SK-N-SH (cell line): ENCODE measurements around the gene PELI3. TPM values are rescaled to one million over a fixed set of nuclear protein-coding genes. Genes with fewer than 3 reads are reported as not detected.

Experiments used
- CTCF ChIA-PET: fragments of 300-600, 350-600 bp; formaldehyde crosslinking; extraction: SDS; loops from one replicate; lab custom pipeline; 2021; lab: Yijun Ruan, JAX
- POLR2A ChIA-PET: fragments of 350-600 bp; sonication (Branson Sonifier 250); formaldehyde crosslinking; extraction: SDS; loops from one replicate; lab custom pipeline; 2020; ENCODE audit warnings: antibody characterized with exemption, inconsistent platforms; lab: Yijun Ruan, JAX
- DNase-seq: peaks from one replicate; pipeline ENCODE4 v3.0.0; 2012
- H2AFZ ChIP-seq: fragments of 200-600 bp; sonication (generic); 2 replicates; pipeline ENCODE4 v1.8.1; 2016; ENCODE audit warnings: antibody characterized with exemption, mild to moderate bottlenecking, low read depth
- H3F3A ChIP-seq: fragments of 200-600 bp; sonication (generic); replicated peaks from 2 replicates; pipeline ENCODE3; 2016; ENCODE audit warnings: antibody characterized with exemption, mild to moderate bottlenecking; ENCODE audit not compliant: insufficient read depth
- H3K27ac ChIP-seq, 2 experiments: fragments of 200-500 bp in 1 of 2; fragments of 200-600 bp in 1 of 2; sonication (Bioruptor generic) in 1 of 2; sonication (generic), shearing (Covaris generic) in 1 of 2; 2 replicates each; pipeline versions ENCODE4 v1.5.1 to v1.6.1; 2014 to 2016; ENCODE audit warnings: low read depth in 2 of 2, inconsistent platforms in 1 of 2, low read length in 1 of 2, mild to moderate bottlenecking in 1 of 2, mixed read lengths in 1 of 2
- H3K27me3 ChIP-seq: fragments of 200-600 bp; sonication (generic), shearing (Covaris generic); 2 replicates; pipeline ENCODE4 v1.6.1; 2016; ENCODE audit warnings: mixed run types; ENCODE audit not compliant: insufficient read depth
- H3K36me3 ChIP-seq, 2 experiments: fragments of 200-500 bp in 1 of 2; fragments of 200-600 bp in 1 of 2; sonication (Bioruptor generic) in 1 of 2; sonication (generic) in 1 of 2; replicated peaks in 1 of 2; 2 replicates each; pipeline versions ENCODE3 to v1.5.1; 2014 to 2016; ENCODE audit warnings: low read length in 1 of 2, mild to moderate bottlenecking in 1 of 2; ENCODE audit not compliant: insufficient read depth in 2 of 2, control insufficient read depth in 1 of 2
- H3K4me1 ChIP-seq, 2 experiments: fragments of 200-500 bp in 1 of 2; fragments of 200-600 bp in 1 of 2; sonication (Bioruptor generic) in 1 of 2; sonication (generic), shearing (Covaris generic) in 1 of 2; 2 replicates each; pipeline versions ENCODE4 v1.5.1 to v1.6.1; 2014 to 2016; ENCODE audit warnings: low read depth in 1 of 2, low read length in 1 of 2, mixed run types in 1 of 2; ENCODE audit not compliant: insufficient read depth in 2 of 2, control insufficient read depth in 1 of 2
- H3K4me2 ChIP-seq: fragments of 200-600 bp; sonication (generic), shearing (Covaris generic); 2 replicates; pipeline ENCODE4 v1.6.1; 2017; ENCODE audit warnings: mixed run types
- H3K4me3 ChIP-seq, 2 experiments: fragments of 200-500 bp in 1 of 2; fragments of 200-600 bp in 1 of 2; sonication (Bioruptor generic) in 1 of 2; sonication (generic), shearing (Covaris generic) in 1 of 2; 2 replicates each; pipeline versions ENCODE4 v1.5.1 to v1.8.1; 2014 to 2016; ENCODE audit warnings: low read depth in 2 of 2, inconsistent platforms in 1 of 2, low read length in 1 of 2, mild to moderate bottlenecking in 1 of 2, mixed read lengths in 1 of 2, moderate library complexity in 1 of 2
- H3K79me2 ChIP-seq: fragments of 200-600 bp; sonication (generic); 2 replicates; pipeline ENCODE4 v1.8.1; 2017; ENCODE audit warnings: mild to moderate bottlenecking; ENCODE audit not compliant: insufficient read depth
- H3K9ac ChIP-seq: fragments of 200-600 bp; sonication (generic); 2 replicates; pipeline ENCODE4 v1.6.1; 2017; ENCODE audit warnings: mixed run types
- H3K9me2 ChIP-seq: fragments of 200-600 bp; sonication (generic); 2 replicates; pipeline ENCODE4 v1.6.1; 2017; ENCODE audit warnings: mixed run types
- H3K9me3 ChIP-seq: fragments of 200-600 bp; sonication (generic); 2 replicates; pipeline ENCODE4 v1.6.1; 2017; ENCODE audit warnings: mixed run types, mild to moderate bottlenecking, moderate library complexity
- H4K20me1 ChIP-seq: fragments of 200-600 bp; sonication (generic); 2 replicates; pipeline ENCODE4 v1.6.1; 2017; ENCODE audit warnings: mild to moderate bottlenecking, mixed run types; ENCODE audit not compliant: insufficient read depth
- ELF1 ChIP-seq: IDR thresholded peaks from 2 replicates; pipeline ENCODE4 v1.4.0; 2012
- EP300 ChIP-seq, 2 experiments: IDR thresholded peaks; 2 replicates each; pipeline versions ENCODE4 v1.4.0 to v1.6.1; 2012; ENCODE audit warnings: borderline replicate concordance in 1 of 2, low read depth in 1 of 2, low read length in 1 of 2
- GABPA ChIP-seq: IDR thresholded peaks from 2 replicates; pipeline ENCODE4 v1.4.0; 2012; ENCODE audit warnings: low read depth, mild to moderate bottlenecking
- JUND ChIP-seq: IDR thresholded peaks from 2 replicates; pipeline ENCODE4 v1.4.0; 2012
- MXI1 ChIP-seq: IDR thresholded peaks from 2 replicates; pipeline ENCODE4 v1.6.1; 2012; ENCODE audit warnings: mild to moderate bottlenecking, low read depth, low read length, improper control_type of control experiment
- RCOR1 ChIP-seq: fragments of 150-350 bp; IDR thresholded peaks from 2 replicates; pipeline ENCODE4 v1.6.1; 2017; ENCODE audit warnings: antibody characterized with exemption, low read length
- RFX5 ChIP-seq: IDR thresholded peaks from 2 replicates; pipeline ENCODE4 v1.6.1; 2012; ENCODE audit warnings: mild to moderate bottlenecking, improper control_type of control experiment, low read length
- YY1 ChIP-seq: IDR thresholded peaks from 2 replicates; pipeline ENCODE4 v1.4.0; 2012; ENCODE audit warnings: low read depth, mild to moderate bottlenecking
- WGBS: methylation state at CpG from one replicate; pipeline ENCODE4 v1.1.6; 2017; ENCODE audit warnings: low lambda C conversion rate; 5-methylcytosine and 5-hydroxymethylcytosine counted together
- polyA plus RNA-seq, 3 experiments: library from polyadenylated mRNA; depleted of rRNA; stranded (reverse); fragments of >200 nt; gene quantifications; 2 replicates each; pipeline ENCODE4 v1.2.3, GENCODE V29; 2012
- TF ChIP-seq, protein P1 (sequence below): fragments of 200-600 bp; sonication (generic); IDR thresholded peaks from 2 replicates; pipeline ENCODE4 v1.6.1; 2017; ENCODE audit warnings: antibody characterized with exemption, mild to moderate bottlenecking, moderate library complexity
- TF ChIP-seq, protein P2 (sequence below): IDR thresholded peaks from 2 replicates; pipeline ENCODE4 v1.4.0; 2012; ENCODE audit warnings: low read depth

The PELI3 gene
- polyA plus RNA-seq, 1 of the 3 experiments (the other 2 are of a cell fraction): 7.0 TPM

DNA sequence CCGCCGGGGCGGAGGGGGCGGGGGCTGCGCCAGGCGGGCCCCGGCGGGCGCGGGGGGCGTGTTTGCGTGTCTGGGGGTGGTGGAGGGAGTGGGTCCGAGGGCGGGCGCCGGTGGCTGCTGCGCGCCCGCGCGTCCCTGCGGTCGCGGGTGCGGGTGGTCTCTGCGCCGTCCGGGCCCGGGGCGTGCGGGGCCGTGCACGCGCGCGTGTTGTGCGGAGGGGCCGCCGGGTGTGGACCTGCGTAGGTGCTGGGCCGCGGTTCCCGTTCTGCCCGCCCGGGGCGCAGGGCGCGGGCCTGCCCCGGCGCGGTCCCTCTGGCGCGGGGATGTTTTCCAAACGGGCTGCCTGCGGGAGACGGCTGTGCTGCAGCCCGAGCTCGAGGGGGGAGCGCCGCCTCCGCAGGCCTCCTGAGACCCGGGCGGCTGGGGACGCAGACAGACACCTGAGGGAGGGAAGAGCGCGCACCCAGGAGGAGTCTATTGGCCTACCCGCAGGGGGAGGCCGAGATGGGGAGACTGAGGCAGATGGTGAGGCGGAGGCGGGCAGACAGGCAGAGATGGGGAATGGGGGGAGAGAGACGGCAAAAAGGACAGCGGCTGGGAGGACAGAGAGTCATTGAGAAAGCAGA, 442 bp downstream of the PELI3 start:
- Histone ChIP-seq H3K4me2 (peak overlapping the region; percentile 99), H2AFZ (peak overlapping the region; percentile 70), H3K79me2 (peaks cover 8% of the 10 kb centered on the region; the same call in 1 of the 2 replicates), H3K4me1 (peaks cover 5 to 18% of the 10 kb centered on the region in 2 experiments; a peak in 3 of 4 replicates), H3K9ac (peak overlapping the region; percentile 86), H3K9me3 (no peaks in the 10 kb centered on the region), H3K4me3 (peak overlapping the region; percentile 76), H3K27me3 (no peaks in the 10 kb centered on the region), H3K27ac (peak overlapping the region in 1 of 2 experiments; percentile 58; a peak in 1 of 4 replicates), H3K9me2 (no peaks in the 10 kb centered on the region), H3K36me3 (no peaks in the 10 kb centered on the region), H4K20me1 (no peaks in the 10 kb centered on the region), H3F3A (no peaks in the 10 kb centered on the region)
- TF ChIP-seq RCOR1 (no peak), MXI1 (peak; percentile 14; the same call in 1 of the 2 replicates), RFX5 (no peak), JUND (no peak)
- TF ChIP-seq, protein P1, sequence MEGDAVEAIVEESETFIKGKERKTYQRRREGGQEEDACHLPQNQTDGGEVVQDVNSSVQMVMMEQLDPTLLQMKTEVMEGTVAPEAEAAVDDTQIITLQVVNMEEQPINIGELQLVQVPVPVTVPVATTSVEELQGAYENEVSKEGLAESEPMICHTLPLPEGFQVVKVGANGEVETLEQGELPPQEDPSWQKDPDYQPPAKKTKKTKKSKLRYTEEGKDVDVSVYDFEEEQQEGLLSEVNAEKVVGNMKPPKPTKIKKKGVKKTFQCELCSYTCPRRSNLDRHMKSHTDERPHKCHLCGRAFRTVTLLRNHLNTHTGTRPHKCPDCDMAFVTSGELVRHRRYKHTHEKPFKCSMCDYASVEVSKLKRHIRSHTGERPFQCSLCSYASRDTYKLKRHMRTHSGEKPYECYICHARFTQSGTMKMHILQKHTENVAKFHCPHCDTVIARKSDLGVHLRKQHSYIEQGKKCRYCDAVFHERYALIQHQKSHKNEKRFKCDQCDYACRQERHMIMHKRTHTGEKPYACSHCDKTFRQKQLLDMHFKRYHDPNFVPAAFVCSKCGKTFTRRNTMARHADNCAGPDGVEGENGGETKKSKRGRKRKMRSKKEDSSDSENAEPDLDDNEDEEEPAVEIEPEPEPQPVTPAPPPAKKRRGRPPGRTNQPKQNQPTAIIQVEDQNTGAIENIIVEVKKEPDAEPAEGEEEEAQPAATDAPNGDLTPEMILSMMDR: peak; percentile 24
- WGBS: 5% methylated on average over 20 of the region's 72 CpGs
- ChIA-PET CTCF (interaction anchor here (0.9 to 4.5 kb wide), 6 partner anchors 12 to 211 kb away, joined by 3 to 32 read pairs (median 12); partner anchors contain the start of genes DPP3 and MRPL11), POLR2A (interaction anchor here (1.5 to 2.7 kb wide), 2 partner anchors 13 to 28 kb away, joined by 8 to 14 read pairs; partner anchors contain the start of genes DPP3 and MRPL11)
- DNase-seq: no peak

DNA sequence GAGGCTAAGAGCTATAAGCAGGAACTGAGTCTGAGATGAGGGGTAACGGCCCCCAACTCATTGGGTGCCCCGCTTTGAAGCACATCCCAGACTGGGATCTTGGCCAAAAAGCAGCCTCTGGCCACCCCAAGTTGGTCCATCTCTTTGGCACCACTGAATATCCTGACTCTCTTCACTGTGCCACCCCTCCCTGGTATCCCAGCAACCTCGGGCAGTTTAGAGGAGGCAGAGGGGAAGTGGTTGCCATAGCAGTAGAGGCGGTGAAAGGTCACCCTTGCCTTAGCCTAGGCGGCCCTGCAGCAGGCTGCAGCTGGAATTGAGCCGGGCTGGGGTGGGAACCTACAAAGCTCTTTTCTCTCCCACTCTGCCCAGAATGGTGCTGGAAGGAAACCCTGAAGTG, 1.1 kb downstream of the PELI3 start:
- ChIA-PET CTCF (interaction anchor here (0.9 to 4.5 kb wide), 5 partner anchors 11 to 210 kb away, joined by 3 to 32 read pairs (median 20); partner anchors contain the start of genes DPP3 and MRPL11), POLR2A (interaction anchor here (2.7 kb wide), 1 partner anchor 12 kb away, joined by 14 read pairs; the partner anchor contains the start of gene DPP3)
- Histone ChIP-seq H3K9me3 (no peaks in the 10 kb centered on the region), H3K27me3 (no peaks in the 10 kb centered on the region), H4K20me1 (no peaks in the 10 kb centered on the region), H3K4me1 (peaks cover 5 to 18% of the 10 kb centered on the region in 2 experiments; a peak in 3 of 4 replicates), H3K79me2 (peaks cover 8% of the 10 kb centered on the region; the same call in 1 of the 2 replicates), H3K9ac (peak overlapping the region; percentile 86), H3K36me3 (peaks cover 0 to 5% of the 10 kb centered on the region in 2 experiments), H2AFZ (no peak overlapping the region), H3K27ac (no peak overlapping the region; a peak in 1 of 4 replicates), H3K4me3 (peak overlapping the region; percentile 76), H3K9me2 (no peaks in the 10 kb centered on the region), H3K4me2 (peak overlapping the region; percentile 99), H3F3A (no peaks in the 10 kb centered on the region)
- TF ChIP-seq, protein P2, sequence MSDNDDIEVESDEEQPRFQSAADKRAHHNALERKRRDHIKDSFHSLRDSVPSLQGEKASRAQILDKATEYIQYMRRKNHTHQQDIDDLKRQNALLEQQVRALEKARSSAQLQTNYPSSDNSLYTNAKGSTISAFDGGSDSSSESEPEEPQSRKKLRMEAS: no peak
- TF ChIP-seq EP300 (IDR thresholded peaks at IDR 0.05; ENCODE audit: borderline replicate concordance in 1 of 2, low read depth in 1 of 2, low read length in 1 of 2) (no peak), YY1 (no peak), ELF1 (no peak), GABPA (no peak)
- peak; percentile 54 for DNase-seq
- 71% methylated on average over 4 of the region's 6 CpGs for WGBS
